HG03097 (cell line): ENCODE data around the gene SCAP.
A peak's percentile ranks its signal among the peaks of the same experiment; 100 is the strongest.

Source experiments
- ATAC-seq: cut with Tn5 transposase; IDR thresholded peaks from one replicate; pipeline ENCODE4 v1.9.1; 2021; ENCODE audit not compliant: unreplicated experiment, low FRiP score

The SCAP gene

GRCh38 chr3:47404955-47405790 lies 70.6 kb downstream of the SCAP start:
- ATAC-seq = no peak

- ATAC-seq = no peak
Measured at GRCh38 chr3:47404431-47404876, 71.3 kb downstream of the SCAP start.

DNA sequence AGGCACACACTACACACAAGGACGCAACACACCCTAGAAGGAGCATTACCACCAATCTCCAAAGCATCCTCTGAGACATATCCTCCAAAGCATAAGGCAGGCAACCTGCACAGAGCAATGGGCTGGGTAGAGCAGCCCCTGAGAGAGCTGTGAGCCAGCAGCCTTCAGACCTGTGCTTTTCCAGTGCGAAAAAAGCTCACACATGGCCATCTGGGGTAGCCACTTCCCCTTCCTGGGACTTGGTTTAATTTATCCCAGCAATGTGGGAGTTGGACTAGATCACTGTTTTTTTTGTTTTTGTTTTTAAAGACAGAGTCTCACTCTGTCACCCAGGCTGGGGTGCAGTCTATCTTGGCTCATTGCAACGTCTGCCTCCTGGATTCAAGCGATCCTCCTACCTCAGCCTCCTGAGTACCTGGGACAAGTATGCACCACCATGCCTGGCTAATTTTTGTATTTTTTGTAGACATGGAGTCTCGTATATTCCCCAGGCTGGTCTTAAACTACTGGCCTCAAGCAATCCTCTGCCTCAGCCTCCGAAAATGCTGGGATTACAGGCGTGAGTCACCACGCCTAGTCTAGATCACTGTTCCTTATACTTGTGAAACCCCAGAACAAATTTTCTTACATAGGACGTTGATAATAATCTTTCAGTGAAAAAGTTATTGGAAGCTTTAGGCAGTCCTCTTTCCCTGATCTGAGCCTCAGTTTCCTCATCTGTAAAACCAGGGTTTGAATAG lies 76.0 kb downstream of the SCAP start:
- ATAC-seq = no peak

- no peak for ATAC-seq
Measured at GRCh38 chr3:47399016-47399415, 76.7 kb downstream of the SCAP start.

DNA sequence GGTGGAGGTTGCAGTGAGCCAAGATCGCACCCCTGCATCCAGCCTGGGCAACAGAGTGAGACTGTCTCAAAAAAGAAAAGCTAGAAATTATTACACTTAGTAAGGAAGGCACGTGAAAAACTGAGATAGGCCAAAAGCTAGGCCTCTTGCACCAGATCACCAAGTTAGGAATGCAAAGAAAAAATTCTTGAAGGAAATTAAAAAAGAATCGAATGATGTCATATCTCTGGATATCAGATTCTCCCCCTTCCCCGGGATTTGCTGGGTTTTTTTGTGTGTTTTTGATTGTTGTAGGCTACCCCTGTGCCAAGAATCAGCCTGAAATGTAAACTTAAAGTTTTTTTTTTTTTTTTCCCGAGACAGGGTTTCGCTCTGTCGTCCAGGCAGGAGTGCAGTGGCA lies 77.5 kb downstream of the SCAP start:
- no peak for ATAC-seq

DNA sequence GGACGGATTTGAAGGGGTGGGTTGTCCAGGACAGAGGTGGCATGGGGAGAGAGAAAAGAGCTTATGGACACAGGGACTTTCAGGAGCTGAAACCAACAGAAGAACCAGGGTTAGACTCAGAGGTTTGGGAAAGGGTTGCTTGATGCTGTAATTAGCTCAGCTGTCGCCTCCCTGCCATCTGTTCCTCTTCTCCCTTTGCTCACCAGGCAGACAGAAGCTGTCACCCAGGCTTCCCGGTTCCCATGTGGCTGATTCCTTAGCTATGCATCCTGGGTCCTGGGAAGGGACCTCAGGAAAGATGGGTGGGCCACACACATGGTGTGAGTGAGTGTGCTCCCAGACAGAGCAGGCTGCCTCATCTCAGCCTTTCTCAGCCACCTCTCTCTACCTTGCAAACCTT lies 80.9 kb downstream of the SCAP start:
- no peak for ATAC-seq

DNA sequence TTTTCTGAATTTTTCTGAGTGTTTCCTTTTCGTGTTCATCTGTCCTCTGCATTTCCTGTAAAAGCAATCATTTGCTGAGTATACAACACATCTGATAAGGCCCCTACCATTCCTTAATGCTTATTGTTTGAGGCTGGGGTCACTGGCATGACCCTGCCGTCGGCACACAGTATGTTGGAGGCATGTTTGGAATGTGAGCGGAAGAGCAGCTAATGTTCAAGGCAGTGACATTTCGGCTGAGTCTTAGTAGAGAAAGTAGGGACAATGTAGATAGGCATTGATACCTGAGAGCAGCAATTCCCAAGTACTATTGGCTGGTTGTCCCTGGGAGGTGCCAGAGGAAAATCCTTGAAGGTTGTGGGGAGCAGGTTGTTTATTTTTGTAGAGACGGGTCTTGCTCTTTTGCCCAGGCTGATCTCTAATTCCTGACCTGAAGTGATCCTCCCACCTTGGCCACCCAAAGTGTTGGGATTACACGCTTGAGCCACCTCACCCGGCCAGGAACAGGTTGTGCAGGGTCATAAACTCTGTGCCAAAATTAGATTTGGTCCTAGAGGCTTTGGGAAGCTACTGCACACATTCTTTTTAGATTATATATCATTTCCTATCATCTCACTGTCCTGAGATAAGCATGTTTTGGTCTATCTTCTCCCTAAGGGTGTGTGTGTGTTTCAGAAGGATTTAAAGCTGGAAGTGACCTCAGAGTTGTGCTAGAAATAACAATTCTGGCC lies 81.4 kb downstream of the SCAP start:
- no peak for ATAC-seq

GRCh38 chr3:47392933-47393332 lies 82.8 kb downstream of the SCAP start:
- no peak for ATAC-seq

DNA sequence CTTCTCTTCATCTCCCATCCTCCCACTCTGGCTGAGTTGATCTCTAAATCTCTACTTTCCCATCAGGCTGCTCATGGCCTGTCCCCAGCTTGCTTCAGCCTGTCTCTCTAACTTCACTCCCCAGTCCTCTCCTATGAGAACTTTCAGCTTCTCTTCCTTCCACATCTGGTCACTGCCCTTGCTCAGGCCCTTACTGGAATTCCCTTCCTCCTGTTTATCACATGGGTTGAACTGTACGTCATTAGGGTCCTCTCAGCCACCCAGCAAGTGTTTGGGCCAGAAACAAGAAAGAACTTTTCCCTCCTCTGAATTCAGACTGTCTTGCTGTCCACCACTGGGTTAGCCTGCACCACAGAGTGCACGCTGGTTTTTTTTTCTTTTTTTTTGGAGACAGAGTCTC lies 89.9 kb downstream of the SCAP start:
- ATAC-seq = no peak

DNA sequence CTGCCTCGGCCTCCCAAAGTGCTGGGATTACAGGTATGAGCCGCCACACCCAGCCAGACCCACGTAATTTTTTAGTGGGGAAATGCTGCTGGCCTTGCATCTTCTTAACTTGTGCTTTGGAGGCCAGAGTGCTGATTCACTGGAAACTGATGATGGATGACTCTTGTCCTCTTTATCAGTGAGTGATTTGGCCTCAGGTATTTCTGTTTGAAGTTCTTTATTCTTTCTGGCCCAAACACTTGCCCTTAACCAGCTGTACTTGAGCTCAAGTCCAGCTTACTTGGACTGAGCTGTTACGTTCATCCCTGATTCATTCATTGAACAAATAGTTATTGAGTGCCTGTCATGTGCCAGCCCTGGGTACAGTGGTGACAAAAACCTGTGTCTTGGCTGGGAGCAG lies 90.7 kb downstream of the SCAP start:
- ATAC-seq = no peak

DNA sequence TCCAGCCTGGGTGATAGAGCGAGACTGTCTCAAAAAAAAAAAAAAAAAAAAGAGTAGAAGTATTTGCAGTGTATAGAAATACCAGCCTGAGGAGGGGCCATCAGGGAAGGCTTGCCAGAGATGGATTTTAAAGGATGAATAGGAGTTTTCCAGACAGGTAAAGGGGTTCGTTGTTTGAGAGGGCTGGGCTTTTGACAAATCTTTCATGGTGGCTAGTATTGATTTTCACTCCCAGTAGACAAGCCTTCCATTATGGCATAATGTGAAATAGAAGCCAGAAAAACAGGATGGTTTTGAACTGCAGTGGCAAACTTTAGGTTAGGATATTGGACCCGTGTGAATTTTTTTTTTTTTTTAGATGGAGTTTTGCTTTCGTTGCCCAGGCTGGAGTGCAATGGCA lies 91.3 kb downstream of the SCAP start:
- no peak for ATAC-seq

DNA sequence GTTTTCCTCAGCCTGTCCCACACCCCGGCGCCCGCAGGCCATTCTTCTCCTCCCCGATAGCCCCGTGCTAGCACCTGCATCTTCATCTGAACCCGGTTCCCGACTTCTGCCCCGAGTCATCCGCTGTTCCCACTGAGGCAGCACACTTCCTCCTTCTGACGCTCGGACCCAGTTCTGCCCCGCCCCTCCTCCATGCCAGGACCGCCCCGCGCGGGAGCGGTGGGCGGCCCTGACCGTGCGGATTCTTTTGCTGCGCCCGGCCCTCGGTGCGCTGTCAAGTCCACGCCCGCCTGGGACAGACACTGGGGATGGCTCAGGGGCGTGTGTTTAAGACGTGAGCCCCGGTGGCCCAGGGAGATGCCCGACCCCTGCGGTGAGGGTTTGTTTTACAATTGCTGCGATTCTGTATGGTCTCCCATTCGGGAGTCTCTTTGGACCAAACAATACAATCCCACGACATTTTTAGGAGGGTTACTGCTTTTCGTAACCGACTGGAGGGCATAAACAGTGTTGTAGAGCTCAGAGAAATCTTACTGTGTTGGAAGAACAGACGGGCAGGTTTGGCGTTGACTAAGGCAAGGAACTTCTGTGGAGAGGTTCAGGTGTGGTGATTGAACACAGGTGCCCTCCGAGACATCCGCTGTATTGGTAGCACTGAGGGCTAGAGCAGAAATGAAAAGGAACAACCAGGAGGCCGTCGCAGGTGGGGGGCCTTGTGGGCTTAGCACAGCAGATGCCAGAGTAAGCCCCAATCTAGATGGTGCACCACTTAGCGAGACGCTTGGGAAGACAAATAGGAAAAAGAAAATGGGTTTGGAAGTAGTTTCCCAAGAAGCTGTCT lies 94.2 kb downstream of the SCAP start:
- ATAC-seq = peak; percentile 58

GRCh38 chr3:47380601-47381316 lies 95.0 kb downstream of the SCAP start, which contains the start of gene PTPN23:
Gene PTPN23, plus strand, starts transcription at chr3:47381021. Its CDS starts 76 bp downstream, at chr3:47381097.
- peak; percentile 79 for ATAC-seq

GRCh38 chr3:47380026-47380600 lies 95.6 kb downstream of the SCAP start:
- ATAC-seq = peak; percentile 16

GRCh38 chr3:47379411-47379899 lies 96.3 kb downstream of the SCAP start:
- no peak for ATAC-seq

GRCh38 chr3:47378869-47379268 lies 96.9 kb downstream of the SCAP start:
- no peak for ATAC-seq

DNA sequence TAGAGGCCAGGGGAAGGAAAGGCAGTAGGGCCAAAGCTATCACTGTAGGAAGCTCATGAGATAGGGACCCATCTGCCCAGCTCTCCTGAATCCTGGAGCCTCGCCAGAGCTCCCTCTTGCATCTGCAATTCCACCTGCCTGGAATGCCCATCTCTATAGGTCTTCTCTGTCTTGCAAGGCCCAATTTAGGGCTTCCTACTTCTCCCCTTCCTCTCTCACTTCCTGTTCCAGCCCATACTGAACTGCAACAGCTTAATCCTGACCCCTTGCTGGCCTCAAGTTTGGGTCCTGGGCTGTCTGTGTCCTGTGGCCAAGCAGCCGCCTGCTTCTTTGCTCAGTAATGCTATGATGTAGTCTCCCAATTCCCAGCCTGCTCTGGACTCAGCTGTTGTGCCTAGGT lies 98.6 kb downstream of the SCAP start:
- ATAC-seq = no peak

DNA sequence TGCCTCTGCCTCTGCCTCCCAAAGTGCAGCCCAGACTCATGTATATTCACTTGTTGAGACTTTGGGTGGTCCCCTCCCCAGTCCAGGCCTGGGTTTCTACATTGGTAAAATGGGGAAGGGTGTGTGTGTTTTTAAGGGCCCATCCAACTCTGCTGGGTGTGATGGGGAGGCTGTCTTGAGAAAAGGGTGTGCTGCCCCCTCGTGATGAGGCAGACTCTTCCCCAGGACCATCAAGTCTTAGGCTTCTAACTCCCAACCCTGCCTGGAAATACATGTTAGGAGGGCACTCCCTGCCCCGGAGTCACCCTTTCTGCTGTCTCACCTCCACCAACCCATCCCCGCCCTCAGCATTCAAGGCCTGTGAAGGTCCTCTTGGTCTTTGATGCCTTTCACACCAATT lies 99.3 kb downstream of the SCAP start:
- ATAC-seq = no peak

- ATAC-seq = no peak
Measured at GRCh38 chr3:47374587-47374986, 101.2 kb downstream of the SCAP start.
